ENCODE measurements around the gene SYCP2L. TPM values are rescaled to one million over a fixed set of nuclear protein-coding genes. Genes with fewer than 3 reads are reported as not detected.

Gene SYCP2L
- total and polyA plus RNA-seq, 2 of the 4 experiments (the other 2 are of a cell fraction): 0.05 TPM; not detected in 1

- Histone ChIP-seq H2BK5ac (ENCODE audit: low read depth, low read length, poor library complexity, severe bottlenecking) (no peak overlapping the region), H3K23ac (ENCODE audit: low read depth, low read length) (no peak overlapping the region), H3K18ac (ENCODE audit: low read depth, low read length) (no peak overlapping the region), H3K4ac (ENCODE audit: low read depth, low read length) (no peak overlapping the region), H2BK15ac (ENCODE audit: low read depth, low read length) (no peak overlapping the region), H3K27ac (ENCODE audit: insufficient read depth, low read length) (no peak overlapping the region), H2AK9ac (replicated peaks; ENCODE audit: low read depth, low read length, poor library complexity) (no peak overlapping the region), H2BK120ac (ENCODE audit: low read depth, low read length) (no peak overlapping the region), H2AK5ac (ENCODE audit: low read depth, low read length) (no peak overlapping the region), H3K56ac (ENCODE audit: extremely low read depth, insufficient read depth, low read length) (no peak overlapping the region), H3K4me1 (ENCODE audit: control insufficient read depth, insufficient read depth, low read length) (no peaks in the 10 kb centered on the region), H3K4me2 (ENCODE audit: low read depth, low read length) (no peak overlapping the region), H3K27me3 (ENCODE audit: control insufficient read depth, insufficient read depth, low read length) (peaks cover 10% of the 10 kb centered on the region), H4K20me1 (ENCODE audit: insufficient read depth, low read length) (no peaks in the 10 kb centered on the region), H3K9me3 (ENCODE audit: control insufficient read depth, insufficient read depth, low read length) (0 out of 2 replicates have a peak, but pooled peaks cover 2% of the 10 kb centered on the region), H3K36me3 (ENCODE audit: control insufficient read depth, insufficient read depth, low read length) (no peaks in the 10 kb centered on the region), H4K91ac (ENCODE audit: insufficient read depth, low read depth, low read length) (no peak overlapping the region), H3K79me1 (ENCODE audit: low read depth in 1 of 2, low read length in 2 of 2) (no peaks in the 10 kb centered on the region), H2BK20ac (ENCODE audit: low read depth, low read length) (no peak overlapping the region), H4K5ac (ENCODE audit: low read depth, low read length) (no peak overlapping the region), H3K9me1 (ENCODE audit: insufficient read depth, low read length) (no peaks in the 10 kb centered on the region), H3K4me3 (ENCODE audit: insufficient read depth, low read depth, low read length) (no peak overlapping the region), H3K9ac (ENCODE audit: low read depth, low read length) (no peak overlapping the region), H4K8ac (ENCODE audit: low read depth in 2 of 2, low read length in 2 of 2) (no peak overlapping the region), H3K14ac (replicated peaks; ENCODE audit: low read depth, low read length) (no peak overlapping the region), H2AFZ (replicated peaks; ENCODE audit: low read length, poor library complexity) (no peak overlapping the region)
- TF ChIP-seq POLR2A (IDR thresholded peaks at IDR 0.05; ENCODE audit: low read depth, low read length): no peak
- CTCF ChIA-PET: no interaction called here
- POLR2A ChIA-PET (ENCODE audit: unreplicated experiment): no interaction called here
- intact Hi-C loops (cut with micrococcal nuclease): no loop called here
- no TSS peak for BruUV-seq (replicated peaks)
- no peak for ATAC-seq (ENCODE audit: low read depth)
- WGBS, 2 experiments (ENCODE audit: extremely low coverage in 2 of 2, insufficient read length in 1 of 2): 62% methylated on average over 4 of the region's 5 CpGs; no CpG with 5 or more reads in 1 of the 2 experiments
- no peak for DNase-seq
- in situ Hi-C loops (cut with MboI; ENCODE audit: low sequenced_read_pairs): no loop called here
- dilution Hi-C loops (cut with HindIII; ENCODE audit: low sequenced_read_pairs, unreplicated experiment): no loop called here
Observed at GRCh38 chr6:10891960-10892359, 5.1 kb downstream of the SYCP2L start.

Data from IMR-90 (cell line).